VCaP (cell line): ENCODE data around the gene PAX5.
"Not testable (repeated sequence)": the region's sequence is repeated elsewhere in the genome, so short reads cannot be mapped to it uniquely, and the experiment has no call there.

Experiments used
- H3K27ac ChIP-seq: fragments of 450-650 bp; 2 replicates; pipeline ENCODE4 v1.5.1; 2017
- CTCF ChIP-seq: fragments of 450-650 bp; conservative IDR thresholded peaks from 2 replicates; pipeline ENCODE4 v1.5.1; 2017; ENCODE audit warnings: mild to moderate bottlenecking, moderate library complexity

Gene PAX5

GRCh38 chr9:36872641-36873040 lies 161.4 kb downstream of the PAX5 start:
- TF ChIP-seq CTCF, result no peak
- H3K27ac ChIP-seq, result no peak overlapping the region

- no peak overlapping the region for H3K27ac ChIP-seq
- no peak for TF ChIP-seq CTCF
Observed at GRCh38 chr9:36871606-36872005, 162.5 kb downstream of the PAX5 start.

- H3K27ac ChIP-seq, result no peak overlapping the region
- TF ChIP-seq CTCF, result 0 out of 2 replicates have a peak, but pooled peaks have one; percentile 14
Observed at GRCh38 chr9:36870960-36871359, 163.1 kb downstream of the PAX5 start.

GRCh38 chr9:36869605-36870004 lies 164.5 kb downstream of the PAX5 start:
- not testable (repeated sequence) for H3K27ac ChIP-seq

GRCh38 chr9:36868586-36869282 lies 165.3 kb downstream of the PAX5 start:
- peak overlapping the region; percentile 61 for H3K27ac ChIP-seq
- TF ChIP-seq CTCF, result no peak

- TF ChIP-seq CTCF, result peak; percentile 13; the same call in 1 of the 2 replicates
- peak overlapping the region; percentile 61 for H3K27ac ChIP-seq
Observed at GRCh38 chr9:36867672-36868471, 166.2 kb downstream of the PAX5 start.

- peak overlapping the region; percentile 61 for H3K27ac ChIP-seq
- no peak for TF ChIP-seq CTCF
Observed at GRCh38 chr9:36867241-36867640, 166.8 kb downstream of the PAX5 start.

GRCh38 chr9:36866840-36867239 lies 167.2 kb downstream of the PAX5 start:
- peak; percentile 49 for TF ChIP-seq CTCF
- peak overlapping the region; percentile 61 for H3K27ac ChIP-seq
